ENCODE data around the gene PPARD.
"Not testable (repeated sequence)": the region's sequence is repeated elsewhere in the genome, so short reads cannot be mapped to it uniquely, and the experiment has no call there.

The PPARD gene

DNA sequence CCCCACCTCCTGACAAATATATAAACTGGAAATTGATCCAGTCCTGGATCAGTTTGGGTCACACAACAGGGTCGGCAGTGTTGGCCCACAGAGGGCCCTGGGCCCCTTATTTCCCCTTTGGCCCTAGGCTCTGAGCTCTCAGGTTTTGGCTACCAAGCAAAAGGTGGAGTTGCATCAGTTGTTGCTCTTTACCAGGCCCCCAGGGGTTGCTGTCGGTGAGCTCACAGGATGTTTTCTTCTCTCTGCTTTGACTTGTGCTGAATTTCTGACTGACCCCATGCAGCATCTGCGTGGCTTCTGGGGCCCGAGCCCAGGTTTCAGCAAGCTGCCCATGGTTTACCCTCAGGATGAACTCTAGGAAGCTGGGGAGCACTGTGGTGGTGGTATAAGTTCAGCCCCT, 44.6 kb downstream of the PPARD start:
- no peak for DNase-seq

DNA sequence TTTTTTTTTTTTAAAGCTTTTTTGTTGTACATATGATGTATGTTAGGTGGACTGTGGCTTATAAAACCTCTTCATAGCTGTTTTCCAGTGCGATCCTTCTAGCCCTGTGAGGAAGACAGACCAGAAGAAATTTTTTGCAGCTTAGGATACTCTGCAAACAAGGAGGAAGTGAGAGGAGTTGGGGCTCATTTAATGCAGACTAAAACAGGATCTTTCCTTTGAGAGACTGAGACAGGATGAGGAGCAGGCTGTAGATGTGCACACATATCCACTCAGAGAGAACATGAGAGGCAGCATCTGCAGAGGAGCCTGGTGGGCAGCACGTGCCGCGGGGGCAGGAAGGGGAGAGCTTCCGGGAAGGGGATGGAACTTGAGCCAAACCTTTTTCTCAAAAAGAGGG, 45.7 kb downstream of the PPARD start:
- no peak for DNase-seq

DNA sequence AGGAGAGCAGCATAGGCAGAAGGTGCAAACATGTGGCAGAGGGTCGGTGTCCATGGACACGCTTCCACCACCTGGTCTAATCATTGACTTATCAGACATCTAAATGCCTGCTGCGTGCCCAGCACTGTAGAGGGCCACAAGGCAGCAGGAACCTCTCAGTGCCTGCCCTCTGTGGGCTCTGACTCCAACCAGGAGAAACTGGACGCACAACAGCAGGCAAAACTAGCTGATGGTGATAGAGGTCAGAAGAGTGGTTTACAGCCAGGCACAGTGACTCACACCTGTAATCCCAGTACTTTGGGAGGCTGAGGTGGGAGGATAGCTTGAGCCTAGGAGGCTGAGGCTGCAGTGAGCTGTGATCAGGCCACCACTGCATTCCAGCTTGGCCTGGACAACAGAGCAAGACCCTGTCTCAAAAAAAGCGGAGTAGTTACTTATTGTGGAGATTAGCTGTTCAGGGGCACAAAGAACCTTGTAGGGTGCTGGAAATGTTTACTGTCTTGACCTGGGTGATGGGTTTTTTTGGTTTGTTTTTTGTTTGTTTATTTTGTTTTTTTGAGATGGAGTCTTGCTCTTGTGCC, 46.5 kb downstream of the PPARD start:
- DNase-seq = no peak

DNA sequence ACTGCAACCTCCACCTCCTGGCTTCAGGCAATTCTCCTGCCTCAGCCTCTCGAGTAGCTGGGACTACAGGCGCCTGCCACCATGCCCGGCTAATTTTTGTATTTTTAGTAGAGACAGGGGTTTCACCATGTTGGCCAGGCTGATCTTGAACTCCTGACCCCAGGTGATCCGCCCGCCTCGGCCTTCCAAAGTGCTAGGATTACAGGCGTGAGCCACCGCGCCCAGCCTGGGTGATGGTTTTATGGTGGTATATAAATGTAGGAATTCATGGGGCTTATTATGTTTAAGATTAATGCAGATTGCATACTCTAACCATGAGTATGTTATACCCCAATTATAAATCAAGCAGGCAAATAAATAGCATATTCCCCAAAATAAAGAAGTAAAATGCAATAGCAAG, 47.0 kb downstream of the PPARD start:
- DNase-seq = not testable (repeated sequence)

DNA sequence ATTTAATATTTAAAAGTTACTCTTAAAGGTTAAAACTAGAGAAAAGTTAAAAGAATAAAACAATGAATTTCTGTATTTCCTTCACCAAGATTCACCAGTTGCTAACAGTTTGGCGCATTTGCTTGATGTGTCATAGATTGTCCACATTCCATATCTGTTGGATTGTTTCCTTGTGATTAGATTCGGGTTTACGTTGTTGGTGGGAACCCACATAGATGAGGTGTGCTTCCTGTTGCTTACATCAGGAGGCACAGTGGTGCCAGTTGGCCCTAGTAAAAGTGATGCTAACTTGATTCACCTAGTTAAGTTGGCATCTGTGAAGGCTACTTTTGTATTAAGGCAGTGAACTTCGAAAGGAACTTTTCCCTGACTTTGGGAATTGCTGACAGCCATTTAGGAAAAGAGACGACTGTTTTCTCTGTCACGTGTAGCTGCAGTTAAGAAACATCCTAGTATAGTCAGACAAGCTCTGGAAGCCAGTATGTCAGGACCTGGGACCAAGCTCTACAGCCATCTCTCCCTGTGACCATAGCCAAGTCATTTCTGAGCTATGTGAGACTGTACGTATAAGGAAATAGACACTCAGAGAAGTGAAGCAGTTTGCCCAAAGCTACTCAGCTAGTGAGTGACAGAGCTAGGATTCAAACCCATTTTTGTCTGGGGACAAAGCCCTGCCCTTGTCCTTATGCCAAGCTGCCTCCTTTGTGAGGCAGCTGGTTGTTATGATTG, 49.0 kb downstream of the PPARD start:
- DNase-seq = no peak

DNA sequence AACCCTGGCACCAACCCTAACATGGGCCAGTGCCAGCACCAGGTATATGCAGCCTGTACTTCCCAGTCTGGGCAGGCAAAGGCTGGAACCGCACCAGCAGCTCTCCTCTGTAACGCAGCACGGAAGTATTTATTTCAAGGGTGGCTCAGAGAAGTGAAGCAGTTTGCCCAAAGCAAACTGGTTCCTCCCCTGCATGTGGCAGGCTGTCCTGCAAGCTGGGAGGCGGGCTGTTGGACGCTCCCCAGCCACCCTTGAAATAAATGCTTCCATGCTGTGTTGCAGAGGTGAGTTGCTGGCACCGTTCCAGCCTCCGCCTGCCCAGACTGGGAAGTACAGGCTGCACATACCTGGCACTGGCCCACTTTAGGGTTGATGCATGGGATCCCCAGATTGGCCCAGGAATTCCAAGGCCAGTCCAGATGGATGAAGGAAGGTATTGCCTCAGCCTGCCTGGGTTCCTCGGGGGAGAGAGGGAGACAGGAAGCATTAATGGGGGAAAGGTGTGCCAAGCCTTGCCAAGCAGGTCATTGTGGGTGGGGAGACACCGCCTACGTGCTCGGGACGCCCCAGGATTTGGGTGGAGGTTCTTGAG, 49.8 kb downstream of the PPARD start:
- no peak for DNase-seq

DNA sequence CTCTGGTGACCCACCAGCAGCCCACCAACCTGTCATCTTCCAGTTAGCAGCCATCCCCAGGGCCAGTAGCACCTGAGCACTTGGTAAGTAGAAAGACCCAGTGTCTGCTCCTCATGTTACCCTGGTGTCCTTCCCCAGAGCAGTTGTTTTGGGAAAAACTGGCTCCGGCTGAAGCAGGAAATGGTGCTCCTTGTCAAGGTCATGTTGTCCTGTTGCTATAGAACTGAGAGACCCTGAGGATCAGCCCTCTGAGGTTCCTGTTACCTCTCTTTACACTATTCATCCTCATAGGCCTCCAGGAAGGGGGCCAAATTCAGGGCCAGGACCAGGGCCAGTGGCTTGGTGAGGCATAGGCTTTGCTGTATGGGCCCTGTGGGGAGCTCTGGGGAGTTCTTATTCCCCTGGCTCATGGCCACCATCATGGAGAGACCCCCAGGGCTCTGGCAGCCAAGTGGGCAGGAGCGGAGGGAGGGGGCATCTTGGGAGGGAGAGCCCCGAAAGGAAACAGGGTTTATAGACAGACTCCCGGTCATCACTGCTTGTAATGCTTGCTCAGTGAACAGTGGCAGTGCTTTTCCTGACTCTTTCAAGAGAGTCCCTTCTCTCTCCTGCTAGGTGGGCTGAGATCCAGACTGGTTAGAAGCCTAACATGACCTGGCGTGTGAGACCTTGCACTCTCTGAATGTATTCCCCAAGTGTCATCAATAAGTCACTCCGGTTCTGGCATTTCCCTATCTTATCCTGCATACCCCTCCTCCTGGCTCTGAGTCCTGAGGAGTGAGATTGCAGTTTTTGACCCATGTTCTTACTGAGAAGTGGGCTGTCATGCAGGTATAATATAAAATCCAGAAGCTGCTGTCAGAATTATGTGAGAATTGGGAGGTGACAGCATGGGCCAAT, 50.7 kb downstream of the PPARD start:
- DNase-seq = no peak

DNA sequence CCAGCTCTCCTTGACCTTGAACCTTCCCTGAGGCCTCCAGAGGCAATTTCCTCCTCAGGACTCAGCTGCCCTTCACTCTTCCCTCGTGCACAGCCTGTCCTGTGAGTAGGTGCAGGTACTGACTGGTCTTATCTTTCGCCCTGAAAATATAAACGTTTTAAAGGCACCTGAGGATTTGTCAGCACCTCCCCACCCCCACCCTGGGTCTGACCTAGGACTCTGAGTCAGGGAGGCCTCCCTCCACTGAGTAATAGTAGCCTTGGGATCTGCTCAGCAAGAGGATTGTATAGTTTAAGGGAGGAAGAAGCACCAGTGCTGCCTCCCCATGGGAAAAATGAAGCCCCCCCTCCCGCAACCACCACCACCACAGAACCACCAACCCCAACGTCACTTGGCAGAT, 54.6 kb downstream of the PPARD start:
- DNase-seq = no peak

DNA sequence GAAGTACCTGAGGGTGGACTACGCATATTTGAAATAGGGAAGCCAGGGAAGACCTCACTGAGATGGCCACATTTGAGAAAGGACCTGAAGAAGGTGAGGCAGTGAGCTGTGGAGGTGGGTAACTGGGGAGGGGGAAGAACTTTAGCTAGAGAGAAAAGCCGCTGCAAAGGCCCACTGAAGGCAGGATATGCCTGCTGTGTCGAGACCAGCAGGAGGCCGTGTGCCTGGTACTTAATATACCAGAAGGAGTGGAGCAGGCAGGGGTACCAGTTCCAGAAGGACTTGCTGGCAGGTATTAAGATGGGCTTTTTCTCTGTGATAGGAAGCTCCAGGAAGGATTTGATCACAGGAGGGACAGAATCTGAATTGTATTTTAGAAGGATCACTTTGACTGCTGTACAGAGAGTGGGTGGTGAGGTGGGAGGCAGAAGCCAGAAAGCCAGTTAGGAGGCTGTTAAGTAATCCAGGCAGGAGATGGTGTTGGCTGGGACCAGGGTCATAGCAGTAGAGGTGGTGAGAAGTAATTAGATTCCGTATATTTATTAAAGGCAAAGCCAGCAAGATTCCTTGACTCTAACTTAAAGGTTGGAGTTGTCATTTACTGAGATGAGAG, 55.6 kb downstream of the PPARD start:
- DNase-seq = no peak

DNA sequence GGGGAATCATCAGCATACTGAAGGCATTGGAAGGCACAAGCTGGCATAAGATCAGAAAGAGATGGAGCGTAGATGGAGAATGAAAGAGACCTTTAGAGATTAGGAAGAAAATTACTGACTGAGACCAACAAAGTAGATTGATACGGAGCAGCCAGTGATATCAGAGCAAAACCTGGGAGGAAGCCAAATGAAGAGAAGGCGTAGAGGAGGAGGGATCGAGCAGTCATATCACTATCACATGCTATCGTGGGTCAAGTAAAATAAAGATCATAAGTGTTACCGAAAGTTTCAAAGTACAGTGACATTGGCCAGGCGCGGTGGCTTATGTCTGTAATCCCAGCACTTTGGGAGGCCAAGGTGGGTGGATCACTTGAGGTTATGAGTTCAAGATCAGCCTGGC, 56.2 kb downstream of the PPARD start:
- DNase-seq = no peak

DNA sequence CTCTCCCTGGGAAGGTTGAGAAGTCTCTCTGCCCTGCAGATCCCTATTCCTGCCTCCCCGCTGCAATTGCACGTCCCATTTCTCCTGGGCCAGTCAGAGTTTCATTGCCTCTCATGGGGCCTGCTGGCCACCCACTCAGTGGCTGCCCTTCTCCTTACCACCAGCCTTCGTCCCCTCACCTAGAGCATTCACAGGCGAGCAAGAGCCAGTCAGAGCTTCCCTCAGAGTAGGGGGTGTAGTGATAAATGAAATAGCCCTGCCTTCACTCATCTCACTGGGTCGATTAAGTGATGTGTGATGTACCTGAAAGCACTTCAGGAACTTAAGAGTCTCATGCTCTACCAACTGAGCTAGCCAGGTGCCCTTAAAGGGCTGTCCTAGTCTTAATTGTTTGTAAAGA, 57.8 kb downstream of the PPARD start:
- DNase-seq = no peak

DNA sequence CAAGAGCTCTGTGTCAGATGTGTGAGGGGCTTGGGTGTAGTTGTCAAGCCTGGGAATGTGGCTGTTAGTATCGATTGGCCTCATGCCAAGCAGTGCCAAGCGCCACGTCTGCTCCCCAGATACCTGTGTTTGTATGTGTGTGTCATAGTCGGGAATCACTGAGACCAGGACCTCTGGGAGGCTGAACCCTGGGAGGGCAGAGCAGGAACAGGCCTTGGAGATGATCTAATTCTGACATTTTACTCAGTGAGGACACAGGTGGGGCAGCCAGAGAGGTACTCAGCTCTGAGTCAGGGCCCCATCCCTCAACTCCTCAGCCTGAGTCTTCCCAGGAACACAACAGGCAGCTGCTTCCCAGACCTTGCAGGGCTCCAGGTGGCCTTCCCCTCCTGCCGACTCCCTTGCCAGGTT, 58.5 kb downstream of the PPARD start:
- DNase-seq = no peak

DNA sequence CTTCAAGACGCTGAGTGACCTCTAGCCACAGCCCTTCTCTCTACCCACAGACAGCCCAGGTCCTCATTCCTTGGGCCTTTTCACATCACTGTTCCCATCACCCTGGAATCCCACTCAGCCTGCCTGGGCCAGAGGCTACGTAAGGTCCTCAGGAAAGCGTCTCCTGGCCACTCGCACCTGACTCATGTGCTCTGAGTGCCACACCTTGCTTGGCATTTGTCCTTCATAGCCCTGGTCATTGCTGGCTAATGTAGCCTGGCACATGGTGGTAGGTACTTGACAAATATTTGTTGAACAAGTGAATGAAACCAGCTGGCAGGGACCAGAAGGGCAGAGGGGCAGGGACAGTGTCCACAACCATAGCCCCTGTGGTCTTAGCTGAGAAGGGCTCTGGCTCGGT, 59.2 kb downstream of the PPARD start:
- DNase-seq = no peak

DNA sequence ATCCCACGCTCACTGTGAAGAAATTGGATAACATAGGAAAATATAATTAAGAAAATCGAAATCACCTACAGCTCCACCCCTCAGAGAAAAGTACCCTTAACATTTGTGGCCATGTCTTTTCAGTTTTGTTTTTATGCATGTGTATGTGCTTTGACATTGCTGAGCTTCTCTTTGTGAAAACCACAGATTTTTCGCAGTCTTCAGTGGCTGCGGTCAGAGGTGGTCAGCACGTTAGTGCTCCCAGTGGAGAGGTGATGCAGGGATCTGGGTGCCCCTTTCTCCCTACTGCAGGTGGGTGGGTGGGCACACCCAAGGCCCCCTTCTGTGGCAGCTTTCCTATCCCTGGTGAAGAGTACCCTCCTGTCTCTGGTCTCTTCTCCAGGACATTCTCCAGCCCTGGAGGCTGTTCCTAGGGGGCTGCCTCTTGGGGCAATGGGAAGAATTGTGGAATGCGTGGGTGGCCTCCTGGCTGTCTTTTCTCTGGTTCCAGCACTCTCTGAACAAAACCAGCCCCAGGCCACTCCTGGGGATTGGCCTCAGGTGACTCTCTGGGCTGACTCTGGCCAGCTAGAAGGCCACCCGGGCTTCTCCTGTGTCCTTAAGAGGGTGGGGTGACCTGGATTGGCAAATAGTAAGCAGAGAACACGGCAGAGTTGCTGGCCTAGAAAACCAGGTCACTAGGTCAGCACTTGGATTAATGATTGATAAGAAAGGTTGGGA, 59.9 kb downstream of the PPARD start:
- DNase-seq = no peak

DNA sequence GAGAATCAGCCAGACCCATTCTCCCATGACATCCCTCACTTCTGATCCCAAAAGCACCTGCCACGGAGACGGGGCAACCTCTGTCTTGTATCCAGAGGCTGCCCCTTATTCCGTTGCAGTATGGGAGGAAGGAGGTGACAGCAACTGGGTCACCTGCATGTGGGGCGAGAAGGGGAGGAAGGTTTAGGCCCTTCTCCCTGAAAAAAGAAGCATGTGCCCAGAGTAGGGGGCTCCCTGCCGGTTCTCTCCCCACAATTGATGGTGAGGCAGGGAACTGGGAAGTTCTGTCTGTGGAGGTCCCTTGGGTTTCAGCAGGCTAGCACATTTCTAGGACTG, 60.5 kb downstream of the PPARD start:
- no peak for DNase-seq

DNA sequence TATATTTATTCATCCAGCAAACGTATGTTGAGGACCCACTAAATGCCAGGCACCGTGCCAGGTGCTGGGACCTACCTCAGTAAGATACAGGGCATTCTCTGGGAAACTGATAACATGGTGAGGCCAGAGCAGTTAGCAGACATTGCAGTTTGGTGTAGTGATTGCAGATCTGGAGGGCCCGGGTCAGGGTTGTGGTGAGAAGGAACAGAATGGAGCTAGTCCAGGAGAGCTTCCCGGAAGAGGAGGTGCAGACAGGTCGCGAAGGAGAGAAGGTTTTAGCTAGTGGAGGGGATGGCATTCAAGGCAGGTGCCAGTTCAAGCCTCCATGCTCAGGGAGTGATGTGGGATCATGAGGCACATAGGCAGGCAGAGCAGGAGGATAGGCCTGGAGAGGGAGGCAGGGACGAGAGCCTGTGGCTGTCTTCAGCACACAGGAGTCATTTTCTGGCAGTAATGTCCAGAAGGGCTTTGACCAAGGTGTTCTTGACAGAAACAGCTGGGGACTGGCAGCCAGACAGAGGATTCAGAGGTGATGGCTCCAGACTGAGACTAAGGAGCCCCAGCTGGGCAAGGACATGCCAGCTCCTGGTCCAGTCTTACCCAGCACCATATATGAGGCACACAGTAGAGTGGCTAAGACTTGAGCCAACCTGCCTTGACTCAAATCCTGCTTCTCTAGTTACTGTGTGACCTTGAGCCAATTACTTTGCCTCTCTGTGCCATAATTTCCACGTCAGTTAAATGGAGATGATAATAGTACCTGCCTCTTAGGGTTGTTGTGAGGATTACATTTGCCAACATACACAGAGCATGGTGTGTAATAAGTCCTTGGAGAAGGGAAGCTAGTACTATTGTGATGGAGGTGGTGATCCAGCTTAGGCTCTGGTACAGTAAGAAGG, 61.4 kb downstream of the PPARD start:
- DNase-seq = no peak

DNA sequence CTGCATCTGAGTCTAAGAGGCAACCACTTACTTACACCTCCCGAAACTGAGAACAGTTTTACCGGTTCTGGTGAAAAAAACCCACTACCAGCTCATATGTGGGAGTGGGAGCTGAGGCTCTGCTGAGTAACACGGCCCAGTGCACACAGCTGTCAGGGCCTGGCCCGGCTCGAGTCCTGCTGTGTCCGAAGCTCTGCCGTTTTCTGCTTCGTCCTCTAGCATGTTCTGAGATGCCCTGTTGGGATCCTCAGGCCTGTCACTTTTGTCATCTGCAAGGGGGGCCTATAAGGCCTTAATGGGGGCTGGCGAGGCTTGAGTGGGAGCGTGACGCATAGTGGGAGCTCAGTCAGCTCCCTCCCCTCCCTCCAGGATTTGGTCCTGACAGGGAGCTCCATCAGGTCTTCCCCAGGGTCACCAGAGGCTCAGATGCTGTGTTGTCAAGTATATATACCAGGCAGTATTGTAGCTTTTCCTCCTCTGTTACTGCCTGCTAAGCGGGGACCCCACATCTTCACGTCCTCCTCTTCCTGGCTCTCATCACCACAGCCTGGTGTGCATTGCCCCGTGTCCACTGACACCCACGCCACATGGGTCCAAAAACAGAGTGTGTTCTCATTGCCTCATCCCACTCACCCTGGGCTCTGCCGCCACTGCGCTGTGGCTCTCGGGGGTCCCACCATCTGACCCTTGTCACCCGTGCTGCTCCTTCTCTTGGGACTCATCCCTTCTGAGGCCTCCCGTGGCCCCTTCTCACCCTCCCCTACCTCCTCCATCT, 64.5 kb downstream of the PPARD start:
- DNase-seq = no peak

DNA sequence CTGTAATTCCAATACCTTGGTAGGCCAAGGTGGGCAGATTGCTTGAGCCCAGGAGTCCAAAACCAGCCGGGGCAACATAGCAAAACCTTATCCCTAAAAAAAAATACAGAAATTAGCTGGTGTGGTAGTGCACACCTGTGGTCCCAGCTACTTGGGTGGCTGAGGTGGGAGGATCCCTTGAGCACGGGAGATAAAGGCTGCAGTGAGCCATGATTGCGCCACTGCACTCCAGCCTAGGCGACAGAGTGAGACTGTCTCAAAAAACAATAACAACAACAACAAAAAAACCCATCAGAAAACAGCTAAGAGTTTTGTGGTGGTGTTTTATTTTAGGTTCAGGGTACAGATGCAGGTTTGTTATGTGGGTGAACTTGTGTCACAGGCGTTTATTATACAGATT, 66.9 kb downstream of the PPARD start:
- no peak for DNase-seq

DNA sequence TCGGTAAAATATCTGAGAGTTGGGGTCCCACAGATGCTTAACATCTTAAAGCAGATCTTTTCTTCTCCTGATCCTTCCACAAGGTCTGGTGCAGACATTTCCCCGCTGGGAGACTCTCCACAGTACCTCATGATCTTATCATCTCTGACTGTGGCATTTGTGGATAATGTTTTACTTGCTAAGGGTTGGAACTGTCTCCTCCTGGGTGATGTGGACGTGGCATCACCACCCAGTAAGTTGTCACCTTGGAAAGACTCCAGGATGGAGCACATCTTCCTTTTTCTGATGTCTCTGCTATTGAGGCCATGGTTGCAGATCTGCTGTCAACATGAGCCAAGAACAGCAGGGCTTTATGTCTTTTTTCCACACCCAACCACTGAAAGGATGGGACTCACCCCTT, 67.8 kb downstream of the PPARD start:
- no peak for DNase-seq

DNA sequence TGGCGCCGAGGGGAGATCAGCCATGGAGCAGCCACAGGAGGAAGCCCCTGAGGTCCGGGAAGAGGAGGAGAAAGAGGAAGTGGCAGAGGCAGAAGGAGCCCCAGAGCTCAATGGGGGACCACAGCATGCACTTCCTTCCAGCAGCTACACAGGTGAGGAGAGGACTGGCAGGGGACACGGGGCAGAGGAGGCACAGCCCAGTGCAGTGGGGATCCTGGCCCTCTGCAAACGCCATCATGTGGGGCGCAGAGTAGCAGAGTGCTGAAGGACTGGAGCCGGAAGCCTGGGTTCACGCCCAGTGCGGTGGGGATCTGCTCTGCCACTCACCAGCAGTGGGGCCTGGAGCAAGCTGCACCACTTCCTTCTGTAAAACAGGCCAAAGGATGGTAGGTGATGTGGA, 68.7 kb downstream of the PPARD start:
- no peak for DNase-seq

DNA sequence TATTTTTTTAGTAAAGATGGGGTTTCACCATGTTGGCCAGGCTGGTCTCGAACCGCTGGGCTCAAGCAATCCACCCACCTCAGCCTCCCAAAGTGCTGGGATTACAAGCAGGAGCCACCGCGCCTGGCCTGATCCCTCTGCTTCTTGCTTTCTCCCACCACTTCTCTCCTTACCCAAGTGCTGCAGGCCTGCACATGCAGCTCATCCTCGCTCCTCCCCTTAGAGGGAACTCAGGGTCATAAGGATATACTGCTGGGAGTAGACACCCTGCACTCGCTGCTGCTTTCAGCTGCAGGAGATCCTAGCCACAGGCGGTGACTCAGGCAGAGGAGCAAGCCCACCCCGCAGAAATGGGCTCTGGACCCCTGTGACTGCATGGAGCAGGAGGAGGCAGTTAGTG, 69.7 kb downstream of the PPARD start:
- no peak for DNase-seq

Measured in activated CD4-positive, alpha-beta T cell treated with anti-CD3 and anti-CD28 coated beads, Interleukin-2, amount 50 U/mL, for 4 hours (primary cell).